H9 (cell line): ENCODE data around the gene CC2D2B. TPM values are rescaled to one million over a fixed set of nuclear protein-coding genes. Genes with fewer than 3 reads are reported as not detected.

Source experiments
- DNase-seq: peaks from one replicate; pipeline ENCODE4 v3.0.0-alpha.2; 2017
- H2AFZ ChIP-seq: one replicate; pipeline ENCODE4 v1.6.1; 2013; ENCODE audit warnings: mild to moderate bottlenecking, low read length, control low read depth, moderate library complexity
- H2AK5ac ChIP-seq: 2 replicates; pipeline ENCODE4 v1.6.1; 2013; ENCODE audit warnings: low read length, control low read depth, mixed read lengths; ENCODE audit not compliant: insufficient read length
- H2BK120ac ChIP-seq: one replicate; pipeline ENCODE4 v1.6.1; 2013; ENCODE audit warnings: low read depth, mild to moderate bottlenecking, low read length, control low read depth, inconsistent platforms; ENCODE audit not compliant: poor library complexity, severe bottlenecking
- H2BK12ac ChIP-seq: 2 replicates; pipeline ENCODE4 v1.6.1; 2013; ENCODE audit warnings: low read length, control low read depth, mixed read lengths, low read depth; ENCODE audit not compliant: insufficient read length
- H2BK15ac ChIP-seq: 2 replicates; pipeline ENCODE4 v1.6.1; 2013; ENCODE audit warnings: low read depth, low read length, control low read depth
- H2BK20ac ChIP-seq: one replicate; pipeline ENCODE4 v1.6.1; 2013; ENCODE audit warnings: low read depth, mild to moderate bottlenecking, low read length, control low read depth, inconsistent platforms; ENCODE audit not compliant: poor library complexity, severe bottlenecking
- H2BK5ac ChIP-seq: 2 replicates; pipeline ENCODE4 v1.6.1; 2013; ENCODE audit warnings: low read length, control low read depth, mixed read lengths; ENCODE audit not compliant: insufficient read length
- H3K14ac ChIP-seq: 2 replicates; pipeline ENCODE4 v1.6.1; 2013; ENCODE audit warnings: low read length, control low read depth; ENCODE audit not compliant: insufficient read depth
- H3K18ac ChIP-seq: 2 replicates; pipeline ENCODE4 v1.6.1; 2013; ENCODE audit warnings: low read depth, mild to moderate bottlenecking, mixed read lengths, low read length, control low read depth; ENCODE audit not compliant: insufficient read length
- H3K23ac ChIP-seq: 2 replicates; pipeline ENCODE4 v1.6.1; 2013; ENCODE audit warnings: low read length, control low read depth, mixed read lengths, low read depth; ENCODE audit not compliant: insufficient read length
- H3K23me2 ChIP-seq: 2 replicates; pipeline ENCODE4 v1.6.1; 2013; ENCODE audit warnings: low read depth, mild to moderate bottlenecking, mixed read lengths, low read length, control low read depth; ENCODE audit not compliant: insufficient read length, poor library complexity, severe bottlenecking
- H3K27ac ChIP-seq: 2 replicates; pipeline ENCODE4 v1.5.1; 2013; ENCODE audit warnings: low read length, control low read depth, mixed read lengths, low read depth; ENCODE audit not compliant: insufficient read length
- H3K27me3 ChIP-seq: 2 replicates; pipeline ENCODE4 v1.6.1; 2013; ENCODE audit warnings: low read length, control low read depth, inconsistent platforms; ENCODE audit not compliant: insufficient read depth
- H3K4ac ChIP-seq: 2 replicates; pipeline ENCODE4 v1.6.1; 2013; ENCODE audit warnings: low read depth, mild to moderate bottlenecking, control low read depth, inconsistent platforms, low read length, moderate library complexity
- H3K4me1 ChIP-seq: 2 replicates; pipeline ENCODE4 v1.6.1; 2013; ENCODE audit warnings: low read length, control low read depth, inconsistent platforms; ENCODE audit not compliant: insufficient read depth
- H3K4me2 ChIP-seq: 2 replicates; pipeline ENCODE4 v1.6.1; 2013; ENCODE audit warnings: low read length, control low read depth, mixed read lengths; ENCODE audit not compliant: insufficient read length, insufficient read depth
- H3K56ac ChIP-seq: 2 replicates; pipeline ENCODE4 v1.6.1; 2013; ENCODE audit warnings: low read depth, mild to moderate bottlenecking, mixed read lengths, low read length, control low read depth; ENCODE audit not compliant: insufficient read length
- H3K79me1 ChIP-seq: 2 replicates; pipeline ENCODE4 v1.6.1; 2013; ENCODE audit warnings: low read depth, mild to moderate bottlenecking, moderate library complexity, low read length, control low read depth, inconsistent platforms; ENCODE audit not compliant: insufficient read depth, poor library complexity, severe bottlenecking
- H3K79me2 ChIP-seq: 2 replicates; pipeline ENCODE4 v1.6.1; 2013; ENCODE audit warnings: low read length, control low read depth, inconsistent platforms; ENCODE audit not compliant: insufficient read depth
- H3K9ac ChIP-seq: 2 replicates; pipeline ENCODE4 v1.6.1; 2013; ENCODE audit warnings: low read length, control low read depth, mixed read lengths; ENCODE audit not compliant: insufficient read length; ENCODE audit errors: extremely low read depth
- H3K9me3 ChIP-seq: one replicate; pipeline ENCODE4 v1.6.1; 2013; ENCODE audit warnings: low read depth, low read length, inconsistent platforms; ENCODE audit not compliant: control insufficient read depth
- H3T11ph ChIP-seq: one replicate; pipeline ENCODE4 v1.6.1; 2013; ENCODE audit warnings: mild to moderate bottlenecking, low read length, control low read depth, inconsistent platforms
- H4K20me1 ChIP-seq: one replicate; pipeline ENCODE4 v1.6.1; 2013; ENCODE audit not compliant: control insufficient read depth, insufficient read length, insufficient read depth
- H4K5ac ChIP-seq: 2 replicates; pipeline ENCODE4 v1.6.1; 2013; ENCODE audit warnings: low read depth, mild to moderate bottlenecking, mixed read lengths, low read length, control low read depth; ENCODE audit not compliant: insufficient read length
- H4K8ac ChIP-seq: replicated peaks from 2 replicates; pipeline ENCODE4 v1.6.1; 2013; ENCODE audit warnings: low read length, control low read depth, mixed read lengths, low read depth; ENCODE audit not compliant: insufficient read length
- H4K91ac ChIP-seq: 2 replicates; pipeline ENCODE4 v1.6.1; 2013; ENCODE audit warnings: low read depth, mild to moderate bottlenecking, moderate library complexity, mixed read lengths, low read length, control low read depth; ENCODE audit not compliant: insufficient read length
- H3K27ac Mint-ChIP-seq, 3 experiments: 2 replicates in 2 of 3; 3 replicates in 1 of 3; pipeline ENCODE4 v1.8.0; 2020 to 2021; ENCODE audit warnings: mixed read lengths in 3 of 3, mild to moderate bottlenecking in 1 of 3, moderate library complexity in 1 of 3
- H3K27me3 Mint-ChIP-seq: 2 replicates; pipeline ENCODE4 v1.8.0; 2021; ENCODE audit warnings: low read depth, mild to moderate bottlenecking, moderate library complexity, mixed read lengths
- H3K36me3 Mint-ChIP-seq, 3 experiments: 2 replicates in 2 of 3; 3 replicates in 1 of 3; pipeline ENCODE4 v1.8.0; 2020 to 2021; ENCODE audit warnings: low read depth in 3 of 3, mixed read lengths in 3 of 3; ENCODE audit not compliant: insufficient read depth in 1 of 3
- H3K4me1 Mint-ChIP-seq, 2 experiments: 2 replicates each; pipeline ENCODE4 v1.8.0; 2020; ENCODE audit warnings: mixed read lengths in 2 of 2
- H3K4me3 Mint-ChIP-seq, 2 experiments: 2 replicates in 1 of 2; 3 replicates in 1 of 2; pipeline ENCODE4 v1.8.0; 2020 to 2021; ENCODE audit warnings: mild to moderate bottlenecking in 2 of 2, mixed read lengths in 2 of 2, moderate library complexity in 1 of 2
- H3K9me3 Mint-ChIP-seq, 2 experiments: 2 replicates in 1 of 2; 3 replicates in 1 of 2; pipeline ENCODE4 v1.8.0; 2020; ENCODE audit warnings: mild to moderate bottlenecking in 2 of 2, mixed read lengths in 2 of 2, moderate library complexity in 1 of 2
- CTCF ChIP-seq: fragments of 200-600 bp; sonication (generic); conservative IDR thresholded peaks from 3 replicates; pipeline ENCODE4 v1.8.0; 2021; ENCODE audit warnings: antibody characterized with exemption, mild to moderate bottlenecking
- WGBS: extraction: QIAGEN DNeasy Blood & Tissue Kit; methylation state at CpG from one replicate; pipeline ENCODE4 v1.1.7; 2013; ENCODE audit warnings: missing lambda C conversion rate, low lambda C conversion rate, mixed read lengths; ENCODE audit not compliant: insufficient read length; ENCODE audit errors: extremely low coverage; 5-methylcytosine and 5-hydroxymethylcytosine counted together
- total RNA-seq: library from RNA; stranded (reverse); gene quantifications from 2 replicates; pipeline ENCODE4 v1.2.1, GENCODE V29; 2021

CC2D2B gene
- total RNA-seq, 1 experiment from 2014 or later = 0.72 TPM

GRCh38 chr10:95880704-95881103 lies 27.1 kb upstream of the CC2D2B start:
- no peak overlapping the region for H2BK5ac ChIP-seq
- H2AK5ac ChIP-seq = no peak overlapping the region
- no peak overlapping the region for H4K91ac ChIP-seq
- H3K4me2 ChIP-seq = no peak overlapping the region
- no CpG with 5 or more reads among the region's 2 CpGs for WGBS
- H3K27me3 ChIP-seq = no peaks in the 10 kb centered on the region
- no peaks in the 10 kb centered on the region for H3K79me2 ChIP-seq
- no peak for TF ChIP-seq CTCF
- no peak overlapping the region for H3K56ac ChIP-seq
- no peaks in the 10 kb centered on the region for H3K9me3 ChIP-seq
- no peak overlapping the region for H3K4ac ChIP-seq
- no peak overlapping the region for H2BK15ac ChIP-seq
- no peak overlapping the region for H2BK12ac ChIP-seq
- no peak overlapping the region for H3K18ac ChIP-seq
- no peaks in the 10 kb centered on the region for H3K23me2 ChIP-seq
- H3K4me1 ChIP-seq = no peaks in the 10 kb centered on the region
- Mint-ChIP-seq H3K27me3 (no peaks in the 10 kb centered on the region), H3K4me1 (no peaks in the 10 kb centered on the region), H3K36me3 (peaks cover 24 to 29% (median 25%) of the 10 kb centered on the region in 3 experiments), H3K27ac (no peak overlapping the region), H3K9me3 (peaks cover 5 to 10% of the 10 kb centered on the region in 2 experiments; a peak in 4 of 5 replicates), H3K4me3 (no peak overlapping the region)
- no peak overlapping the region for H4K8ac ChIP-seq
- H3K14ac ChIP-seq = no peak overlapping the region
- no peak overlapping the region for H2BK20ac ChIP-seq
- H4K5ac ChIP-seq = no peak overlapping the region
- H2BK120ac ChIP-seq = no peak overlapping the region
- H3K79me1 ChIP-seq = no peaks in the 10 kb centered on the region
- no peak overlapping the region for H3K27ac ChIP-seq
- no peak overlapping the region for H2AFZ ChIP-seq
- no peak overlapping the region for H3K9ac ChIP-seq
- no peaks in the 10 kb centered on the region for H4K20me1 ChIP-seq
- no peak overlapping the region for H3T11ph ChIP-seq
- no peak overlapping the region for H3K23ac ChIP-seq
- DNase-seq = no peak
